SU-DHL-6 (cell line): Measurements from ENCODE around the gene STYXL2.

Source experiments
- H2AFZ ChIP-seq: fragments of 200-600 bp; sonication (generic); 2 replicates; pipeline ENCODE4 v1.6.1; 2014; ENCODE audit warnings: low read depth, mild to moderate bottlenecking, moderate library complexity, mixed read lengths, antibody characterized with exemption, low read length; ENCODE audit not compliant: severe bottlenecking
- H3F3A ChIP-seq: fragments of 200-600 bp; shearing (Covaris generic); 2 replicates; pipeline ENCODE4 v1.6.0; 2016; ENCODE audit warnings: antibody characterized with exemption, mild to moderate bottlenecking; ENCODE audit not compliant: insufficient read depth
- H3K27ac ChIP-seq: fragments of 200-600 bp; sonication (generic); 2 replicates; pipeline ENCODE4 v1.5.1; 2016; ENCODE audit warnings: low read depth, mild to moderate bottlenecking, low read length, moderate library complexity, mixed read lengths
- H3K27me3 ChIP-seq: fragments of 200-600 bp; sonication (generic), shearing (Covaris generic); 2 replicates; pipeline ENCODE4 v1.6.0; 2014; ENCODE audit warnings: mild to moderate bottlenecking, low read length
- H3K36me3 ChIP-seq: fragments of 200-600 bp; sonication (generic); 2 replicates; pipeline ENCODE4 v1.6.1; 2014; ENCODE audit warnings: mild to moderate bottlenecking, low read length, mixed read lengths
- H3K4me2 ChIP-seq: fragments of 300-600, 200-600 bp; shearing (Covaris generic), sonication (generic); 2 replicates; pipeline ENCODE4 v1.6.0; 2014; ENCODE audit warnings: low read length, low read depth, mild to moderate bottlenecking; ENCODE audit not compliant: poor library complexity, severe bottlenecking
- H3K4me3 ChIP-seq: fragments of 200-600 bp; sonication (generic); 2 replicates; pipeline ENCODE4 v1.5.1; 2014; ENCODE audit warnings: antibody characterized with exemption, low read length, mild to moderate bottlenecking, mixed read lengths; ENCODE audit not compliant: insufficient read depth, poor library complexity, severe bottlenecking
- H3K79me2 ChIP-seq: fragments of 200-600 bp; sonication (generic); 2 replicates; pipeline ENCODE4 v1.6.1; 2014; ENCODE audit warnings: mild to moderate bottlenecking, low read length, moderate library complexity; ENCODE audit not compliant: insufficient read depth
- H3K9ac ChIP-seq: fragments of 200-600 bp; sonication (generic); 2 replicates; pipeline ENCODE4 v1.7.0; 2014; ENCODE audit warnings: mild to moderate bottlenecking, low read length
- H3K9me2 ChIP-seq: fragments of 200-600 bp; sonication (generic); replicated peaks from 2 replicates; pipeline ENCODE4 v1.6.1; 2014; ENCODE audit warnings: low read length; ENCODE audit not compliant: insufficient read depth
- H3K9me3 ChIP-seq: fragments of 200-600 bp; sonication (generic); 2 replicates; pipeline ENCODE4 v1.6.1; 2014; ENCODE audit warnings: low read length, mixed read lengths; ENCODE audit not compliant: insufficient read depth
- H4K20me1 ChIP-seq: fragments of 200-600 bp; sonication (generic); 2 replicates; pipeline ENCODE4 v1.6.1; 2014; ENCODE audit warnings: low read depth, mild to moderate bottlenecking, antibody characterized with exemption, low read length, moderate library complexity, mixed read lengths
- EZH2phosphoT487 ChIP-seq: fragments of 200-600 bp; sonication (generic), shearing (Covaris generic); conservative IDR thresholded peaks from 2 replicates; pipeline ENCODE4 v1.6.1; 2018; ENCODE audit warnings: mild to moderate bottlenecking, antibody characterized with exemption, low read length, moderate library complexity, mixed read lengths
- TF ChIP-seq, protein P1 (sequence below): fragments of 200-600 bp; sonication (generic); IDR thresholded peaks from one replicate; pipeline ENCODE4 v1.5.1; 2017; ENCODE audit warnings: antibody characterized with exemption, mild to moderate bottlenecking, low read length, moderate library complexity; ENCODE audit not compliant: insufficient read depth, poor library complexity, severe bottlenecking

The STYXL2 gene

DNA sequence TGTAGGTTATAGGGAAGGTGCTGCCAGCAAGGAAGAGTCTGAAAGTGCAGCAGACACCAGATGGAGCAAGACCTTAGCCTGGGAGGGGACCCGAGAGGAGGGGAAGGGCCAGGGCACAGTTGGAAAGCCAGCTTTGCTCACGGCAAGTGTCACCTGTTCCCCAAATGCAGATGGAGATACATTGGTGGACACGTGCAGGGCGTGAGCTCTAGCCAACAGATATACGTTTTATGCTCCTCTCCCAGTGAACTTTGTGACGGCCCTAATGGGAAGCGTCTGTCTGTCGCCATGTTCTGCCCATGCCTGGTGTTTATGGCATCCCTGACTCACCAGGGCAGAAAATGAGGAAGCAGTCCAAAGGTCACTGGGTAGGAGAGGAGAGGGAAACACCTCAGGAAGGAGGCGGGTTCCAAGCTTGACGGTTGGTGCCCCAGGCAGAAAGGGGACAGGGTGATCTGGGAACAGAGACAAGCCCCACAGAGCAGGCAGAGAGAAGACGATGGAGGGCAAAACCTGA lies 11.3 kb upstream of the STYXL2 start:
- Histone ChIP-seq H3K4me2 (no peak overlapping the region), H3K27me3 (no peaks in the 10 kb centered on the region), H2AFZ (no peak overlapping the region), H3K9me2 (no peaks in the 10 kb centered on the region), H3K9ac (no peak overlapping the region), H3K27ac (no peak overlapping the region), H3K4me3 (no peak overlapping the region), H3K9me3 (no peaks in the 10 kb centered on the region), H3K36me3 (no peaks in the 10 kb centered on the region), H4K20me1 (no peaks in the 10 kb centered on the region), H3K79me2 (no peaks in the 10 kb centered on the region), H3F3A (no peaks in the 10 kb centered on the region)
- TF ChIP-seq, protein P1, sequence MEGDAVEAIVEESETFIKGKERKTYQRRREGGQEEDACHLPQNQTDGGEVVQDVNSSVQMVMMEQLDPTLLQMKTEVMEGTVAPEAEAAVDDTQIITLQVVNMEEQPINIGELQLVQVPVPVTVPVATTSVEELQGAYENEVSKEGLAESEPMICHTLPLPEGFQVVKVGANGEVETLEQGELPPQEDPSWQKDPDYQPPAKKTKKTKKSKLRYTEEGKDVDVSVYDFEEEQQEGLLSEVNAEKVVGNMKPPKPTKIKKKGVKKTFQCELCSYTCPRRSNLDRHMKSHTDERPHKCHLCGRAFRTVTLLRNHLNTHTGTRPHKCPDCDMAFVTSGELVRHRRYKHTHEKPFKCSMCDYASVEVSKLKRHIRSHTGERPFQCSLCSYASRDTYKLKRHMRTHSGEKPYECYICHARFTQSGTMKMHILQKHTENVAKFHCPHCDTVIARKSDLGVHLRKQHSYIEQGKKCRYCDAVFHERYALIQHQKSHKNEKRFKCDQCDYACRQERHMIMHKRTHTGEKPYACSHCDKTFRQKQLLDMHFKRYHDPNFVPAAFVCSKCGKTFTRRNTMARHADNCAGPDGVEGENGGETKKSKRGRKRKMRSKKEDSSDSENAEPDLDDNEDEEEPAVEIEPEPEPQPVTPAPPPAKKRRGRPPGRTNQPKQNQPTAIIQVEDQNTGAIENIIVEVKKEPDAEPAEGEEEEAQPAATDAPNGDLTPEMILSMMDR = no peak
- no peak for TF ChIP-seq EZH2phosphoT487

DNA sequence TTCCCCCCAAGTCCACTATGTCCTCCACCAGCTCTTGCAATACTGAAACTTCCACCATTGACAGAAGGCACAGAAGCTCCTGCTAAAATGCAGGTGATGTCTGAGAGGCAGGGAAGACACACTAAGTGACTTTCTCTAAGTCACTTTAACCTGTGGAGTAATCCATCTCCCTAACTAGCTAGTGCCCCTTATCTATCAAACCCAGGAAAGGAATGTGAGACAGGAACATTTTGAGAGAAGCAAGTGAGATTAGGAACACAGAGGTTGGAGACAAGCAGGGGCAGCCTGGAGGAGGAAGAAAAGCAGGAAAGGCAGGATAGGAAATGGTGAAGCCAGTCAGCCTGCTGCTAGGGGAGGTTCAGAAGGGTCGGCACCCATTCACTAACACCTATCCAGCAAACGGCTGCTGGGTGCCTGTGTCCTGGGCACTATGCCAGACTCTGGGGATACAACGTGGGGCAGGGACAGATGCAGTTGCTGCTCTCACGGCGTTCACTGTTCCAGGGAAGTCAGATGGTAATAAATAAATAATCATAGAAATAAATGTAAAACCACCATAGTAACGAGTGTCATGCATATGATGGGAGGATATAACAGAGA lies 10.7 kb upstream of the STYXL2 start:
- no peaks in the 10 kb centered on the region for H3K9me2 ChIP-seq
- no peak overlapping the region for H2AFZ ChIP-seq
- H3K4me3 ChIP-seq = no peak overlapping the region
- H3K36me3 ChIP-seq = no peaks in the 10 kb centered on the region
- H3K4me2 ChIP-seq = no peak overlapping the region
- no peaks in the 10 kb centered on the region for H3K27me3 ChIP-seq
- no peaks in the 10 kb centered on the region for H4K20me1 ChIP-seq
- H3K9me3 ChIP-seq = no peaks in the 10 kb centered on the region
- H3K27ac ChIP-seq = no peak overlapping the region
- no peaks in the 10 kb centered on the region for H3F3A ChIP-seq
- no peak overlapping the region for H3K9ac ChIP-seq
- TF ChIP-seq EZH2phosphoT487 = no peak
- TF ChIP-seq, protein P1 = no peak
- no peaks in the 10 kb centered on the region for H3K79me2 ChIP-seq

DNA sequence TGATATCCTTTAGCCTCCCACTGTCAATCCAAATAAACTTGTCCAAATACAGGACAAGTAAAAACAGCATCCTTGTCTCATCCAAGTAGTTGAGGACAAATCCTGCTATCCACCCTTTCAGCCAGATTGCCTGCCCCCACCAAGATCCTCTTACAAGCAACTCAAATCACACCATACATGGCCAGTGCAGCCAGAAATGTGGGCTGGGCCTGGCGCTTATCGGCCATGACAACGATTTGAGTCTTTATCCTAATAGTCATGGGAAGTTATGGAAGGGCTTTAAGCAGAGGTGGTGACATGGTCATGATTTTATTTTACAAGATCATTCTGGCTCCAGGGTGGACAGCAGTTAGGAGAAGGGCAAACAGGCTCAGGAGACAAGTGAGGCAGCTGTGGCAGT lies 10.0 kb upstream of the STYXL2 start:
- no peaks in the 10 kb centered on the region for H3K79me2 ChIP-seq
- H3K9me2 ChIP-seq = no peaks in the 10 kb centered on the region
- H4K20me1 ChIP-seq = no peaks in the 10 kb centered on the region
- no peaks in the 10 kb centered on the region for H3K27me3 ChIP-seq
- H3K36me3 ChIP-seq = no peaks in the 10 kb centered on the region
- no peak overlapping the region for H3K9ac ChIP-seq
- no peak overlapping the region for H3K27ac ChIP-seq
- no peak overlapping the region for H3K4me2 ChIP-seq
- no peaks in the 10 kb centered on the region for H3K9me3 ChIP-seq
- H3K4me3 ChIP-seq = no peak overlapping the region
- TF ChIP-seq, protein P1 = no peak
- no peak for TF ChIP-seq EZH2phosphoT487
- H2AFZ ChIP-seq = no peak overlapping the region
- no peaks in the 10 kb centered on the region for H3F3A ChIP-seq

DNA sequence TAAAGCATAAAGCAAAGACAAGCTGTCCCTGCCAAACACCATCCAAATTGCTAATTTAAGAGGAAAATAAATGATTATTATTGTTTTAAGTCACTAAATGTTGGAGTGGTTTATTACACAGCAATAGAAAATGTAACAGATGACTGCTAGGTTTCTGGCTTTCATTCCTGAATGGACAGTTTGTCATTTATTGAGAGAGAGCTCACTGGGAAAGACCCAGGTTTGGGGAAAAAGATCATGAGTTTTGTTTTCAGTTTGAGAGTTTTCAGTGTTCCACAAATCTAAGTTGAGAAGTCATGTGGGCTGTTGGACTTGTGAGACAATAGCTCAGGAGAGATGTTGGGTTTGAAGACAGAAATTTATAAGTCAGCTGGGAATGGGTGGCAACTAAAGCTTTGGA lies 9.1 kb upstream of the STYXL2 start:
- Histone ChIP-seq H3F3A (no peaks in the 10 kb centered on the region), H3K9ac (no peak overlapping the region), H3K36me3 (no peaks in the 10 kb centered on the region), H3K9me3 (no peaks in the 10 kb centered on the region), H4K20me1 (no peaks in the 10 kb centered on the region), H3K79me2 (no peaks in the 10 kb centered on the region), H3K4me3 (no peak overlapping the region), H3K4me2 (no peak overlapping the region), H3K27me3 (no peaks in the 10 kb centered on the region), H2AFZ (no peak overlapping the region), H3K27ac (no peak overlapping the region), H3K9me2 (no peaks in the 10 kb centered on the region)
- no peak for TF ChIP-seq EZH2phosphoT487
- TF ChIP-seq, protein P1 = no peak
